ENCODE data around the gene LMOD3.

The LMOD3 gene

DNA sequence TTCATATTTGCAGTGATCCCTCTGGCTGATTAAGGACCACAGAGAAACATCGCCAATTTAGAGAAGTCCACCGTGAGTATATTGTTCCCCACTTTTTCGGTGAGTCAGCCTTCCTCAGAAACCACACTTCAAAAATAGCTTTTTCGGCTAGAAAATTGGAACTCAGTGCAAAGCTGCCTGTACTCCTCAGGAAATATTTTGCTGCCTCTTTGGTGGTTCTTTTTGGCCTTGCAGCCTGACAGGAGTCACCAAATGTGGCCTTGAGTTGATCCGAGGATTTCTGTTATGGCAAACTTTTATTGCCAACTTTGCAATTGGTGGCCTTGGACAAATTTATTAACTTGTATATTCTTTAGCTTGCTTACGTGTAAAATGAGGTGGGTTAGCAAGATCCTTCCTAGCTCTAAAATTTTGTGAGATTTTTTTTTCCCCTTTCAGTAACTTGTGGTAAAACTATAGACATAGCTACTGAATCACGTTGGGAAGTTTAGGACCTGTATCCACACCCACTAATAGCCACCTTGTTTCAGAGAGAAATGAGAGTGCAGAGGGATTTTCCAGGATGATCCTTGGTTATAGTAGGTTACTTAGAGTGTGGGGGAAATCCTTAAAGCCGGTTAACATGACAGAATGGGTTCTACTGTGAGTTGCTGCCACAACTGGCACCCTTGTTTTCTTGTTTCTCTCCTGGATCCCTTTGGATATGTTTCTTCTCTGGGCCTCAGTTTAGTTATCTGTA lies 27.8 kb downstream of the LMOD3 start:
- no peak for DNase-seq (ENCODE audit: extremely low spot score)
- TF ChIP-seq ZNF384 (IDR thresholded peaks at IDR 0.05) (no peak), SUZ12 (IDR thresholded peaks at IDR 0.05) (no peak), BHLHE40 (IDR thresholded peaks at IDR 0.05; ENCODE audit: borderline replicate concordance) (no peak), CTBP1 (IDR thresholded peaks at IDR 0.05; ENCODE audit: borderline replicate concordance) (no peak)
- CTCF ChIA-PET = no interaction called here
- POLR2A ChIA-PET = no interaction called here

- DNase-seq (ENCODE audit: extremely low spot score) = no peak
- CTCF ChIA-PET = interaction anchor here (0.7 kb wide), 1 partner anchor 182 kb away, joined by 5 read pairs; no protein-coding TSS in a partner anchor
- POLR2A ChIA-PET = no interaction called here
- no peak for TF ChIP-seq SUZ12 (IDR thresholded peaks at IDR 0.05)
- TF ChIP-seq L3MBTL2 (conservative IDR thresholded peaks at IDR 0.05) = no peak
- no peak for TF ChIP-seq ARNT (IDR thresholded peaks at IDR 0.05)
- no peak for TF ChIP-seq HDGF (IDR thresholded peaks at IDR 0.05; ENCODE audit: borderline replicate concordance)
- TF ChIP-seq TARDBP (IDR thresholded peaks at IDR 0.05) = no peak
- TF ChIP-seq LEF1 (IDR thresholded peaks at IDR 0.05; ENCODE audit: borderline replicate concordance) = no peak
- no peak for TF ChIP-seq PKNOX1 (IDR thresholded peaks at IDR 0.05)
- TF ChIP-seq ELF4 (IDR thresholded peaks at IDR 0.05) = no peak
- TF ChIP-seq CTBP1 (IDR thresholded peaks at IDR 0.05; ENCODE audit: borderline replicate concordance) = no peak
- TF ChIP-seq SP1 (IDR thresholded peaks at IDR 0.05) = no peak
- TF ChIP-seq FOXA1 (IDR thresholded peaks at IDR 0.05) = no peak
- no peak for TF ChIP-seq ZNF384 (IDR thresholded peaks at IDR 0.05)
- no peak for TF ChIP-seq FOXM1 (IDR thresholded peaks at IDR 0.05; ENCODE audit: borderline replicate concordance)
- TF ChIP-seq NFRKB (IDR thresholded peaks at IDR 0.05) = no peak
- TF ChIP-seq BHLHE40 (IDR thresholded peaks at IDR 0.05; ENCODE audit: borderline replicate concordance) = no peak
- no peak for TF ChIP-seq FOXK2 (IDR thresholded peaks at IDR 0.05)
These were observed 30.3 kb downstream of the LMOD3 start for GRCh38 chr3:69092030-69092516.

DNA sequence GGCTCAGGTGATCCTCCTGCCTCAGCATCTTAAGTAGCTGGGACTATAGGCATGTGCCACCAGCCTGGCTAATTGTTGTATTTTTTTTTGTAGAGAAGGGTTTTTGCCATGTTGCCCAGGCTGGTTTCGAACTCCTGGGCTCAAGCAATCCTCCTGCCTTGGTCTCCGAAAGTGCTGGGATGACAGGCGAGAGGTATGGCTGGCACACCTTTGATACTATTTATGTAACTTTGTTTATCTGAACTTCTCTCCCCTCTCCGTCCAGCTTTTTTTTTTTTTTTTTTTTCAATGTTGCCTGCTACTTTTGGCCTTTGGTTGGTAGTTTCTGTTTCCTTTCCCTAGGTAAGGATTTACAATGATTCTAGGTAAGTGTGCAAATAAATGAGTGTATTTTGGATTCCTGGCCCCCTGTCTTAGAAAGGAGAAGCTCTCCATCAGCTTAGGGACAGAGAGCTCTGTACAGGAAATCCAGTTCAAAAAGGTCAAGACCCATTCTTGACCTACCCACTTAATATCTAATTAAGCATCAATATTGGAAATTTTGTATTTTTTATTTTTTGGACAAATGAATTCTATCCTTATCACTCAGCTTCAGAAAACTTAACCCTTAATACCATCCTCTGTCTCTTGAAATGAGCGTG lies 30.9 kb downstream of the LMOD3 start:
- ChIA-PET POLR2A (no interaction called here), CTCF (interaction anchor here (0.7 kb wide), 1 partner anchor 183 kb away, joined by 5 read pairs; no protein-coding TSS in a partner anchor)
- no peak for DNase-seq (ENCODE audit: extremely low spot score)
- TF ChIP-seq CTBP1 (IDR thresholded peaks at IDR 0.05; ENCODE audit: borderline replicate concordance) (no peak), SUZ12 (IDR thresholded peaks at IDR 0.05) (no peak), ELF4 (IDR thresholded peaks at IDR 0.05) (no peak), NFRKB (IDR thresholded peaks at IDR 0.05) (no peak), PKNOX1 (IDR thresholded peaks at IDR 0.05) (no peak), LEF1 (IDR thresholded peaks at IDR 0.05; ENCODE audit: borderline replicate concordance) (no peak), SP1 (IDR thresholded peaks at IDR 0.05) (no peak), ZNF384 (IDR thresholded peaks at IDR 0.05) (no peak), TARDBP (IDR thresholded peaks at IDR 0.05) (no peak), FOXM1 (IDR thresholded peaks at IDR 0.05; ENCODE audit: borderline replicate concordance) (no peak), FOXA1 (IDR thresholded peaks at IDR 0.05) (no peak), HDGF (IDR thresholded peaks at IDR 0.05; ENCODE audit: borderline replicate concordance) (no peak), L3MBTL2 (conservative IDR thresholded peaks at IDR 0.05) (no peak), FOXK2 (IDR thresholded peaks at IDR 0.05) (no peak)

DNA sequence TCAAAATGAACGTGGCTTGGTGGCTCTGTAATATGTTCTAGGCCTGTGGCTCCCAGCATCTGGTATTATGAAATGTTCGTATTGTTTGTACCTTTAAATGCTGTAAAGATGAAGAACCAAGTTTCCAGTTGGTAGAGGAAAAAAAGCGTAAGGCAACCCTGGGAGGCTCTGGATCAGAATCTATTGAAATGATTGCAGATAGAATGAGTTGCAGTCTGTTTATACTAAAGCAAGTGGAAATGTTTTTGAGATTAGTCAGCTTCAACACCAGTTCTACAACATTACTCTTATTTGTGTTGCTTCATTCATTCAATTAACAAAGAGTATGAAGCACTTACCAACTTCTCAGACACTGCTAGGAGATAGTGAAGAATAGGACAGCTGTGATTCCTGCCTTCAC lies 32.4 kb downstream of the LMOD3 start:
- ChIA-PET CTCF (interaction anchor here (1.0 kb wide), 1 partner anchor 30 kb away, joined by 3 read pairs; no protein-coding TSS in a partner anchor), POLR2A (no interaction called here)
- no peak for TF ChIP-seq NFRKB (IDR thresholded peaks at IDR 0.05)
- TF ChIP-seq LEF1 (IDR thresholded peaks at IDR 0.05; ENCODE audit: borderline replicate concordance) = no peak
- TF ChIP-seq L3MBTL2 (conservative IDR thresholded peaks at IDR 0.05) = no peak
- TF ChIP-seq SUZ12 (IDR thresholded peaks at IDR 0.05) = no peak
- TF ChIP-seq ZNF384 (IDR thresholded peaks at IDR 0.05) = no peak
- TF ChIP-seq HDGF (IDR thresholded peaks at IDR 0.05; ENCODE audit: borderline replicate concordance) = no peak
- TF ChIP-seq BHLHE40 (IDR thresholded peaks at IDR 0.05; ENCODE audit: borderline replicate concordance) = no peak
- no peak for TF ChIP-seq FOXK2 (IDR thresholded peaks at IDR 0.05)
- no peak for TF ChIP-seq CTBP1 (IDR thresholded peaks at IDR 0.05; ENCODE audit: borderline replicate concordance)
- no peak for TF ChIP-seq ELF4 (IDR thresholded peaks at IDR 0.05)
- TF ChIP-seq ARNT (IDR thresholded peaks at IDR 0.05) = no peak
- TF ChIP-seq FOXM1 (IDR thresholded peaks at IDR 0.05; ENCODE audit: borderline replicate concordance) = no peak
- DNase-seq (ENCODE audit: extremely low spot score) = no peak

DNA sequence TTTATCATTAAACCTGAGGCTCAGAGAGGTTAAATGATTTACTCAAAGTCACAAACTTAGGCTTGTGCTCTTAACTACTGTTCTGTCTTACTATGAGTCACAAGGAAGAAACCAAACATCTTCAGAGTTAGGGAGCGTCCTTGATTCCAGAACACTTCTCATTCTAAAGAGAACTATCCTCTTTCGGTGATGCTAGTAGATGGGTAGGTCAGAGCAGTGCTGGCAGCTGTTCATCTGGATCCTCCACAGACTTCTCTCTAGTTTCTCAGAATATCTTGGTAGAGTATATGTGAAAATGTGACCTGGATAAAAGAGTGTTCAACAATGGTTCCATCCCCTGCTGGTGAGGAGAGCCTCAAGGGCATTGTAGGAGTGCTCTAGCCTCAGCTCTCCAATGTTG lies 34.3 kb downstream of the LMOD3 start:
- CTCF ChIA-PET = interaction anchor here (0.7 kb wide), 1 partner anchor 216 kb away, joined by 5 read pairs; no protein-coding TSS in a partner anchor
- POLR2A ChIA-PET = interaction anchor here (0.5 kb wide), 1 partner anchor 18 kb away, joined by 3 read pairs; no protein-coding TSS in a partner anchor
- DNase-seq (ENCODE audit: extremely low spot score) = no peak
- TF ChIP-seq CTBP1 (IDR thresholded peaks at IDR 0.05; ENCODE audit: borderline replicate concordance) = no peak
- TF ChIP-seq HDGF (IDR thresholded peaks at IDR 0.05; ENCODE audit: borderline replicate concordance) = no peak
- TF ChIP-seq FOXM1 (IDR thresholded peaks at IDR 0.05; ENCODE audit: borderline replicate concordance) = no peak
- no peak for TF ChIP-seq TARDBP (IDR thresholded peaks at IDR 0.05)
- TF ChIP-seq ARNT (IDR thresholded peaks at IDR 0.05) = no peak
- no peak for TF ChIP-seq L3MBTL2 (conservative IDR thresholded peaks at IDR 0.05)
- TF ChIP-seq SP1 (IDR thresholded peaks at IDR 0.05) = no peak
- TF ChIP-seq FOXK2 (IDR thresholded peaks at IDR 0.05) = no peak
- no peak for TF ChIP-seq SUZ12 (IDR thresholded peaks at IDR 0.05)
- TF ChIP-seq PKNOX1 (IDR thresholded peaks at IDR 0.05) = no peak
- TF ChIP-seq ZNF384 (IDR thresholded peaks at IDR 0.05) = no peak
